Measurements from ENCODE around the gene PDE11A. TPM values are rescaled to one million over a fixed set of nuclear protein-coding genes. Genes with fewer than 3 reads are reported as not detected.
"Not testable (repeated sequence)": the region's sequence is repeated elsewhere in the genome, so short reads cannot be mapped to it uniquely, and the experiment has no call there.

PDE11A gene
- total RNA-seq, 1 donor from 2014 or later = not detected

- intact Hi-C loops (cut with micrococcal nuclease) = no loop called here
Measured at GRCh38 chr2:178101321-178102079, 28.9 kb upstream of the PDE11A start.

DNA sequence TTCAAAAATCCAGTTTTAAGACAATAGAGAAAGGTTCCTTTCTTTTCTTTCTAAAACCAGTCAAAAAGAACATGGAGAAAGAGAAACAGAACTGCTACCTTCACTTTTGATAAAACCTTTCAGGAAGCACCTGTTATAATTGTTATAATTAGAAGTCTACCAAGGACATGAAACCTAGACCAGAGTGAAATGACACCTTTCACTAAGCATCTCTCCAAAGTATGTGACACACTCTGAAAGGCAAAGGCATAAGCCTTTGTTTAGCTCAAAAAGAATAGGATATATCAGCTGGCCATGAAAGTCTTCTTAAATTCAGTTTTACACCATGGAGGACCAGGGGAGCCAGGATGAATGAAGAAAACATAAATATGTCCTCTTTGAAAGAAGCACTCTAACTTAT lies 20.9 kb upstream of the PDE11A start:
- Mint-ChIP-seq H3K36me3 (ENCODE audit: low read depth) (no peaks in the 10 kb centered on the region), H3K4me1 (ENCODE audit: low read depth) (no peaks in the 10 kb centered on the region), H3K27ac (no peak overlapping the region), H3K9me3 (no peaks in the 10 kb centered on the region), H3K4me3 (no peak overlapping the region), H3K27me3 (ENCODE audit: insufficient read depth) (peaks cover 5% of the 10 kb centered on the region)
- intact Hi-C loops (cut with micrococcal nuclease) = no loop called here
- no peak for DNase-seq (ENCODE audit: low spot score)

More at GRCh38 chr2:178101321-178102079, 28.9 kb upstream of the PDE11A start:
- H3K27ac Mint-ChIP-seq = no peak overlapping the region
- no peaks in the 10 kb centered on the region for H3K36me3 Mint-ChIP-seq (ENCODE audit: low read depth)
- H3K4me3 Mint-ChIP-seq = no peak overlapping the region
- DNase-seq (ENCODE audit: low spot score) = no peak
- H3K4me1 Mint-ChIP-seq (ENCODE audit: low read depth) = no peaks in the 10 kb centered on the region
- H3K9me3 Mint-ChIP-seq = no peaks in the 10 kb centered on the region
- peaks cover 14% of the 10 kb centered on the region for H3K27me3 Mint-ChIP-seq (ENCODE audit: insufficient read depth)

DNA sequence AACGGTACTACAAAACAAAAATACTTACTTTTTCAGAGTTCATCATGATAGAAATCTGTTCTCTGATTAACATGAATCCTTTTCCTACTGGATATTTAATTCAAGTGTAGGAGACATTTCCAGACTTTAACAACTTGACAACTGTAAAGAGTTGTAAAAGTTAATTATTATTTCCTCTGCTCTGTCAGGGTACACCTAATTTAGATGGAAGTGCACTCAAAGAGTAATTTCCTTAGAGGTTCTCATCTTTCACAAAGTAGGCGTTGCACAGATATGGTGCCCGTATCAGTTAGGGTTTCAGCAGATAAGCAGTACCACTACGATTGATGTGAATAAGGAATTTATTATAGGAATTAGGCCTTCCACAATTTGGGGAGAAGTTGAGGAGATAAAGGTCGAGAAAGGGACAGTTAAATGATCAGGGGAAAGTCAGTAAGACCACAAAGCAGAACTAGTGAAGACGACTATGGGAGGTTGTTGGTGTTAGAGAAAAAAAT lies 16.2 kb upstream of the PDE11A start:
- intact Hi-C loops (cut with micrococcal nuclease) = no loop called here
- no peak for DNase-seq (ENCODE audit: low spot score)
- Mint-ChIP-seq H3K4me1 (ENCODE audit: low read depth) (no peaks in the 10 kb centered on the region), H3K27me3 (ENCODE audit: insufficient read depth) (peaks cover 11% of the 10 kb centered on the region), H3K4me3 (no peak overlapping the region), H3K36me3 (ENCODE audit: low read depth) (no peaks in the 10 kb centered on the region), H3K9me3 (no peaks in the 10 kb centered on the region), H3K27ac (no peak overlapping the region)

- Mint-ChIP-seq H3K4me3 (no peak overlapping the region), H3K9me3 (no peaks in the 10 kb centered on the region), H3K27ac (no peak overlapping the region), H3K36me3 (ENCODE audit: low read depth) (no peaks in the 10 kb centered on the region), H3K27me3 (ENCODE audit: insufficient read depth) (peaks cover 18% of the 10 kb centered on the region), H3K4me1 (ENCODE audit: low read depth) (no peaks in the 10 kb centered on the region)
- no peak for DNase-seq (ENCODE audit: low spot score)
- intact Hi-C loops (cut with micrococcal nuclease) = no loop called here
Measured at GRCh38 chr2:178084273-178084672, 11.7 kb upstream of the PDE11A start.

DNA sequence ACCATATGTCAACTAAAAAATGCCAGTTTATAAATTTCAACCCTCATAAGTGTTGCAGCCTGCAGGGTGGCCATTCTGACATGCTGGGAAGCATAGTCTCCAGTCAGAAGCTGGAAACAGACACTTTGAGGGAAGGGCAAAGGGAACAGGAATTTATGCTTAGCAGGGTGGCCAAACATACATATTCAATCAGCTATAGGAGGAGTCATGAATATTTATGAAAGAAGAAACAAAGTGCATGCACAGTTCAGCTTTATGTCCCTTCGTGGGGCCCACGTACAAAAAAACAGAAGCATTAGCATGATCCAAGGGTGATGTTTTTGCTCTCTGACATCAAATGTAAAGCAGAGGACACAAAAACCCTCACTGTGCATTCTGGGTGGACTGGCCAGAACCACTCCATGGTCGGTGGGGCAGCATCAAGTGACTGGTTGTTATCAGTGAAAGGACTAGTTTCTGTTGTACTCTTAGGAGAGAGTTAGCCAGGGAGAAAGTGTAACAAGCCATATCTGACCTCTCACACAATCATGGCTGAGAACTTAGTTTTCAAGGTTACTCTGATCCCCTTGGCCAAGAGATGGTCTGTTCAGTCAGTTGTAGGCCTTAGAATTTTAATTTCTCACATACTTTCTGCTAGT lies 9.9 kb upstream of the PDE11A start:
- Mint-ChIP-seq H3K9me3 (no peaks in the 10 kb centered on the region), H3K36me3 (ENCODE audit: low read depth) (no peaks in the 10 kb centered on the region), H3K27me3 (ENCODE audit: insufficient read depth) (peaks cover 18% of the 10 kb centered on the region), H3K4me1 (ENCODE audit: low read depth) (no peaks in the 10 kb centered on the region), H3K4me3 (no peak overlapping the region), H3K27ac (no peak overlapping the region)
- intact Hi-C loops (cut with micrococcal nuclease) = no loop called here
- DNase-seq (ENCODE audit: low spot score) = no peak

DNA sequence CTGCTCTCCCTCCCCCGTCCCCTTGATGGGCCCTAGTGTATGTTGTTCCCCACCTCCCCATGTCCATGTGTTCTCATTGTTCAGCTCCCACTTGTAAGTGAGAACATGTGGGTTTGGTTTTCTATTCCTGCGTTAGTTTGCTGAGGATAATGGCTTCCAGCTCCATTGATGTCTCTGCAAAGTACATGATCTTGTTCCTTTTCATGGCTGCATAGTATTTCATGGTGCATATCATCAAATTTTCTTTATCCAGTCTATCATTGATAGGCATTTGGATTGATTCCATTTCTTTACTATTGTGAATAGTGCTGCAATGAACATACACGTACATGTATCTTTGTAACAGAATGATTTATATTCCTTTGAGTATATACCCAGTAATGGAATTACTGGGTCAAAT lies 6.7 kb upstream of the PDE11A start:
- peaks cover 17% of the 10 kb centered on the region for H3K27me3 Mint-ChIP-seq (ENCODE audit: insufficient read depth)
- intact Hi-C loops (cut with micrococcal nuclease); H3K4me1 Mint-ChIP-seq (ENCODE audit: low read depth); H3K4me3 Mint-ChIP-seq; H3K27ac Mint-ChIP-seq; H3K36me3 Mint-ChIP-seq (ENCODE audit: low read depth); H3K9me3 Mint-ChIP-seq; DNase-seq (ENCODE audit: low spot score): not testable (repeated sequence)

GRCh38 chr2:178076130-178076529 lies 3.6 kb upstream of the PDE11A start:
- no peak for DNase-seq (ENCODE audit: low spot score)
- Mint-ChIP-seq H3K4me3 (no peak overlapping the region), H3K4me1 (ENCODE audit: low read depth) (peaks cover 10% of the 10 kb centered on the region), H3K36me3 (ENCODE audit: low read depth) (no peaks in the 10 kb centered on the region), H3K27ac (no peak overlapping the region), H3K27me3 (ENCODE audit: insufficient read depth) (peaks cover 39% of the 10 kb centered on the region), H3K9me3 (no peaks in the 10 kb centered on the region)
- intact Hi-C loops (cut with micrococcal nuclease) = no loop called here

DNA sequence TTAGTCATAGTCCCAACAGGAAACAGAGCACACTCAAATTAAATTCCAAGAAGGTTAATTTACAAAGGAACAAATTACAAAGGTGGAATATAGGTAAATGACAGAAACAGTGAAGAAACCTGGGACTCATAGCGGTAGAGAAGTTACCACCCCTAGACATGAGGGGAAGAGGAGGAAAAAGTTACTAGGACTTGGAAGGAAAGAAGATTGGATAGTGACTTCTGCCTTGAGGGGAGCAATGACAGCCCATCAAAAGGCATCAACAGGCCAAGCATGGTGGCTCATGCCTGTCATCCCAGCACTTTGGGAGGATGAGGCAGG lies 2.4 kb upstream of the PDE11A start:
- Mint-ChIP-seq H3K4me3 (no peak overlapping the region), H3K27me3 (ENCODE audit: insufficient read depth) (peaks cover 41% of the 10 kb centered on the region), H3K27ac (no peak overlapping the region), H3K4me1 (ENCODE audit: low read depth) (peaks cover 10% of the 10 kb centered on the region), H3K9me3 (no peaks in the 10 kb centered on the region), H3K36me3 (ENCODE audit: low read depth) (no peaks in the 10 kb centered on the region)
- no peak for DNase-seq (ENCODE audit: low spot score)
- intact Hi-C loops (cut with micrococcal nuclease) = no loop called here

GRCh38 chr2:178074123-178075005 lies 1.8 kb upstream of the PDE11A start:
- Mint-ChIP-seq H3K27ac (no peak overlapping the region), H3K4me1 (ENCODE audit: low read depth) (peaks cover 10% of the 10 kb centered on the region), H3K9me3 (no peaks in the 10 kb centered on the region), H3K4me3 (no peak overlapping the region), H3K36me3 (ENCODE audit: low read depth) (no peaks in the 10 kb centered on the region), H3K27me3 (ENCODE audit: insufficient read depth) (peaks cover 44% of the 10 kb centered on the region)
- DNase-seq (ENCODE audit: low spot score) = no peak
- intact Hi-C loops (cut with micrococcal nuclease) = no loop called here

GRCh38 chr2:178072000-178072382 lies 586 bp downstream of the PDE11A start:
- H3K36me3 Mint-ChIP-seq (ENCODE audit: low read depth) = no peaks in the 10 kb centered on the region
- no peak overlapping the region for H3K4me3 Mint-ChIP-seq
- H3K9me3 Mint-ChIP-seq = no peaks in the 10 kb centered on the region
- H3K27ac Mint-ChIP-seq = no peak overlapping the region
- H3K4me1 Mint-ChIP-seq (ENCODE audit: low read depth) = peaks cover 10% of the 10 kb centered on the region
- H3K27me3 Mint-ChIP-seq (ENCODE audit: insufficient read depth) = peaks cover 51% of the 10 kb centered on the region
- DNase-seq (ENCODE audit: low spot score) = no peak
- intact Hi-C loops (cut with micrococcal nuclease) = no loop called here

DNA sequence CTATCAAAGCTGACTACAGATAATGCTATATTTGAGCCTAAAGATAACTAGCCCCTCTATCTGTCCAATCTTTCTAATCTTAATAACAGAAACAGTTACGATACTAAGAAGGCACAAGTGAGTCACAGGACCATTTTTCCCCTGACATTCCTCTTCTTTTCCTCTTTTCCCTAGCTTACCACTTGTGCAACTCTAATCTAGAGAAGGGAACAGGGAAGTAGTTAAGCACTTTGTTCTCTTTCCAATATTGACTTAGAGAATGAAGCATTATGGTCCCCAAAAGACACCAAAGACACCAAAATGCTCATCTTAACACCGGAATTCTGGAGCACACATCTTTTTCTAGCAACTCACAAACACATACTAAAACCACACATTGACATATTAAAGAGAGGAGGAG lies 1.8 kb downstream of the PDE11A start:
- Mint-ChIP-seq H3K4me3 (no peak overlapping the region), H3K27ac (no peak overlapping the region), H3K9me3 (no peaks in the 10 kb centered on the region), H3K4me1 (ENCODE audit: low read depth) (peaks cover 10% of the 10 kb centered on the region), H3K36me3 (ENCODE audit: low read depth) (no peaks in the 10 kb centered on the region), H3K27me3 (ENCODE audit: insufficient read depth) (peaks cover 51% of the 10 kb centered on the region)
- intact Hi-C loops (cut with micrococcal nuclease) = no loop called here
- DNase-seq (ENCODE audit: low spot score) = no peak

GRCh38 chr2:178069551-178069950 lies 3.0 kb downstream of the PDE11A start:
- Mint-ChIP-seq H3K4me1 (ENCODE audit: low read depth) (peaks cover 10% of the 10 kb centered on the region), H3K27ac (no peak overlapping the region), H3K9me3 (no peaks in the 10 kb centered on the region), H3K36me3 (ENCODE audit: low read depth) (no peaks in the 10 kb centered on the region), H3K4me3 (no peak overlapping the region), H3K27me3 (ENCODE audit: insufficient read depth) (peaks cover 53% of the 10 kb centered on the region)
- no peak for DNase-seq (ENCODE audit: low spot score)
- intact Hi-C loops (cut with micrococcal nuclease) = no loop called here
